Adipose tissue (tissue), 3 donors: ENCODE results near the gene SLC27A1. TPM values are rescaled to one million over a fixed set of nuclear protein-coding genes. Genes with fewer than 3 reads are reported as not detected.

Experiments used
- H3K27ac ChIP-seq: one replicate; pipeline ENCODE4 v1.5.1; 2013; ENCODE audit warnings: low read depth, low read length
- WGBS, 3 donors: extraction: QIAGEN DNeasy Blood & Tissue Kit; methylation state at CpG; one replicate each; pipeline ENCODE4 v1.1.7; 2013; 5-methylcytosine and 5-hydroxymethylcytosine counted together
- polyA plus RNA-seq, 3 donors: library from polyadenylated mRNA; stranded (reverse); fragments of 200-250 nt; gene quantifications; one replicate each; pipeline ENCODE4 v1.2.3, GENCODE V29; 2013
- donor health status: healthy with polysubstance abuse.
- donor health status: Bipolar disorder and iron deficiency.
- donor health status: healthy.

The SLC27A1 gene
- polyA plus RNA-seq, 3 donors, result 12.3 to 30.6 (median 23.7) TPM

DNA sequence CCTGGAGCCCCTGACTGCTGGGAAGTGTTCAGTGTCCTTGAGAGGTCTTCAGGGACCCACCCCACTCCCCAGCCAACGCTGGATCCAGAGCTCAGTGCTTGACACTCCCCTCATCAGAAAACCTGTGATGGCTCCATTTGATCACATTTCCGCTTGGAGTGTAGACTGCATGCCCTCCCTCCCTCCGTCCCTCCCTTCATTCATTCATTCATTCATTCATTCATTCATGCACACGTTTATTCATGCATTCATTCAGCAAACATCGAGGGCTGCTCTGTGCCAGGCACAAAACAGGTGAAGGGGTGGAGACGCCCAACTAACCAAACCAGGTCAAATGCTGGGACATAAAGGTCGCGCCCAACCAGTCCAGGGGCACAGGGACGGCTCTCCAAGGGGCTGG, 54.8 kb downstream of the SLC27A1 start:
- 76 to 85% (median 84%) methylated on average over 9 of the region's 9 CpGs for WGBS, 3 donors
- no peak overlapping the region for H3K27ac ChIP-seq

DNA sequence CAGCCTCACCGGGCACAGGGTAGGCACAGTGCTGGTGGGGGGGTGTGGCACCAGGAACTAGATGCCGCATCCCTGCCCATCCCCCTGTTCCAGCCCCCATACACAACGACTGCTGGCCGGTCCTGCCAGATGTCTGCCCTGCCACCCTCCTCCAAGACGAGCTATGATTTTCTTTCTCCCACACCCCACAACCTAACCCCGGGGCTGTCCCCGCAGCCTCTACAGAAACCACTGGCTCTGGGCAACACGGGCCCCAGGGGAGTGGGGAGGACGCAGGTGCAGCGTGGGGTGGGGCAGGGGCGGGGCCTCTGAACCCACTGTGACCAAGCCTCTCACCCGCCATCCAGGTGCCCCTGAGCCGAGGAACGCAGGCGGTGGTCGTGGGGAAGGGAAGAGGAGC, 56.6 kb downstream of the SLC27A1 start:
- 46 to 71% (median 66%) methylated on average over 13 to 16 of the region's 16 CpGs for WGBS, 3 donors
- H3K27ac ChIP-seq, result no peak overlapping the region

DNA sequence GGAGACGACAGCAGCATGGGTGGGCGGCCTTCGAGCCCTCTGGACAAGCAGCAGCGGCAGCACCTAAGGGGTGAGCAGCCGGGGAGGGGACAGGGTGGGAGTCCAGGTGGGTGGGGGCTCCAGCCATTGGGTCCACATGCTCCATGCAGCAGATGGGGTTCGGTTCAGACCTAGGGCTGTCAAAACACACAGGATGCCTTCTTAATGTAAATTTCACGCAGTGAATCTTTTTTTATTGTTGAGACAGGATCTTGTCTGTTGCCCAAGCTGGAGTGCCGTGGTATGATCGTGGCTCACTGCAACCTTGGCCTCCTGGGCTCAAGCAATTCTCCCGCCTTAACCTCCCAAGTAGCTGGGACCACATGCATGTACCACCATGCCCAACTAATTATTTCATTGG, 57.0 kb downstream of the SLC27A1 start:
- WGBS, 3 donors, result 68 to 71% (median 70%) methylated on average over 10 of the region's 10 CpGs

DNA sequence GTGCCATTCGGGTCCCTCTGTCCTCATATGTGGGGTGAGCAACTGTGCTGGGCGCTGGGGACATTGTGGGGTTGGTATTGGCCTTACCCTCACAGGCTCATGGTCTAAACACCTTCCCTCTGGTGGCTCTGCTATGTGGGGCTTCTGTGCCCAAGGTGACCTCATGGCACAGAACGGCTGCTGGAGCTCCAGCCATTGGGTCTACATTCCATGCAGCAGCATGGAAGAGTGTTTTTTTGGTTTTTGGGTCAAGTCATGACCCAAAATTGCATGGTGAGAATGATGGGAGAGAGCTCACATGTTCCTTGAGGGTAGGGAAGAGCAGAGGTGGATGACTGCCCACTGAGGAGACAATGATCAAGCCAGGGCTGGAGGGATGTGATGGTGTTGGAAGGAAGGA, 58.3 kb downstream of the SLC27A1 start:
- H3K27ac ChIP-seq, result no peak overlapping the region
- WGBS, 3 donors, result 86 to 97% (median 96%) methylated on average over 3 of the region's 3 CpGs

More for the DNA sequence above, 57.0 kb downstream of the SLC27A1 start:
- no peak overlapping the region for H3K27ac ChIP-seq

DNA sequence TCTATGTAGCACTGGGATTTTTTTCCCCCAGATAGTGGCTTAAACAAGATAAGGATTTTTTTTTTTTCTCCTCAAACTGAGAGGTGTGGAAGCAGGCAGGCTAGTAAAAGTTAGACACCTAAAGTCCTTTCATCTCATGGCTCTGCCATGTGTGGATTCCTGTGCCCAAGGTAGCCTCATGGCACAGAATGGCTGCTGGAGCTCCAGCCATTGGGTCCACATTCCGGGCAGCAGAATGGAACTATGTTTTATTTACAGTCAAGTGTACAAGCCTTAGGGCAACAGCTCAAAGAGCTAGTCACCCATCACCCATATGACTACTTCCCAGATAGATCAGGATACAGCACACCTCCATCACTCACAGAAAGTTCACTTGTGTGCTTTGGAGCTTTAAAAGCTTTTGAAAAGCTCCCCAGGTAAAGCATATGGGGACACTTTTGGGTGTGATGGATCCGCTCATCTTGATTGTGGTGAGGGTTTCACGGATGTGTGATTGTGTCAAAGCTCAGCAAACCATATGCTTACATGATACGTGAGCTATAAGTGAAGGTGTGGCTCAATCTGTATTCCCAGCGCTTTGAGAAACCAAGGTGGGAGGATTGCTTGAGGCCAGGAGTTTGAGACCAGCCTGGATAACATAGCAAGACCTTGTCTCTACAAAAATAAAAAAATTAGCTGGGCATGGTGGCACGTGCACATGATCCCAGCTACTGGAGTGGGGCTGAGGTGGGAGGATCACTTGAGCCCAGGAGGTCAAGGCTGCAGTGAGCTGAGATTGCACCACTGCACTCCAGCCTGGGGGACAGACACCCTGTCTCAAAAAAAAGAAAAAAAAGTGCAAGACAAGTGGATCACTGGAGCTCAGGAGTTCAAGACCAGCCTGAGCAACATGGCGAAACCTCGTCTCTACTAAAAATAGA, 59.2 kb downstream of the SLC27A1 start:
- no peak overlapping the region for H3K27ac ChIP-seq
- WGBS, 3 donors, result 73 to 78% (median 77%) methylated on average over 8 of the region's 8 CpGs

DNA sequence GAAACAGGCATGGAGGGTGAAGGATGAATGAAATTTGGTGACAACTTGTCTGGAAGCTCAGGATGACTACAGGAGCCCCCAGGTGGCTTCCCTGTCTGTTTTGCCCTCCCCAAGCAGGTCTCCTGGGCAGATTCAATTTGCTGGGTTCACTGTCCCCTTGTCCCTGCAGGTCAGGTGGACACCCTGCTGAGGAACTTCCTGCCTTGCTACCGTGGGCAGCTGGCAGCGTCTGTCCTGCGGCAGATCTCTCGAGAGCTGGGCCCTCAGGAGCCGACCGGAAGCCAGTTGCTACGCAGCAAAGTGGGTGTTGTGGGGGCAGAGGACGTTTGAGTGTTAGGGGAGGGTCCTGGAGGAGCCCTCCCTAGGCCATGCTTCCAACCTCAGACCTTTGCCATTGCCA, 60.3 kb downstream of the SLC27A1 start:
- 12 to 32% (median 26%) methylated on average over 8 of the region's 8 CpGs for WGBS, 3 donors
- H3K27ac ChIP-seq, result no peak overlapping the region

DNA sequence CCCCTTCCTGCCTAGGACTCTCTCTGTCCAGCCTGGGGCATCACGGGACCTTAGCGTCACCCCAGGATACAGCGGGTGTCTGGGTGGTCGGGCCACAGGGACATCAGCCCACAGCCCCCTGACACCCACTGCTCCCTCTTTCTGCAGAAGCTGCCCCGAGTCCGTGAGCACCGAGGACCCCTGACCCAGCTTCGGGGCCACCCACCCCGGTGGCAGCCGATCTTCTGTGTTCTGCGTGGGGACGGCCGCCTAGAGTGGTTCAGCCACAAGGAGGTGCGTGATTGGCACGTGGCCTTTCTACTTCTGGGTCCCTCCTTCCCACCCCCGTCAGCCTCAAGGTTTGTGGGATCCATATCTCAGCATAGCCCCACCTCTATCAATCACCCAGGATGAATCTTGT, 61.8 kb downstream of the SLC27A1 start:
- 72 to 88% (median 81%) methylated on average over 16 of the region's 16 CpGs for WGBS, 3 donors
- H3K27ac ChIP-seq, result no peak overlapping the region

DNA sequence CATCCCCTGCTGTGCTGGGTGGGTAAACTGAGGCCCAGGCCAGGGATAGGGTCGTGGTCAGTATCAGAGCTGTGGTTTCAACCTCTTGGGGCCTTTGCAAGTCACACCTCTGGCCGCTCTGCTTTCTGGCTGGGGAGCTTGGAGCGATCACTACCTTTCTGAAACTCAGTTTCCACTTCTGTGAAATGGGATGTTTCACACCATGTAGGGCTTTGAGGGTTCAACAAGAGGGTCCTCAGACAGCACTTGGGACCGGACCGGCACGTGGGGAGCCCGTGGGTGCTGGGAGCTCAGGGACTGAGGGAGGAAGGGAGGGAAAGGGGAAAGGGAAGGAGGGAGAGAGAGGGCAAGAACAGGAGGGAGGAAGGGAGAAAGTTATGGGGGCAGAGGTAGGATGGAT, 62.2 kb downstream of the SLC27A1 start:
- H3K27ac ChIP-seq, result no peak overlapping the region
- WGBS, 3 donors, result 68 to 73% (median 68%) methylated on average over 7 of the region's 7 CpGs

DNA sequence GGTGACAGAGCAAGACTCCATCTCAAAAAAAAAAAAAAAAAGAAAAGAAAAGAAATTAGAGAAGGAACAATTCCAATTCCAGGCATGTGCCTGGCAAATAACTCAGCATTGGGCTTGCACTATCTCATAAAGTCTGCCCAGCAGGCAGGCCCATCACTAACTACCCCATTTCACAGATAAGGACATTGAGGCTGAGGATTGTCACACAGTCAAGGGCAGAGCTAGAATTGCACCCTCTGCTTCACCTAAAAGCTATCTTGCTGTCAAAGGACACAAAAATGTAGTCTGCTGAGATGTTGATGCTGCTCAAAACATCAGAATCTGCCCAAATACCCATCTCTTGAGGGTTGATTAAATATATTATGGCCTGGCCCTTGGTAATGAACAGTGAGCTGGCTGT, 64.4 kb downstream of the SLC27A1 start:
- H3K27ac ChIP-seq, result no peak overlapping the region

DNA sequence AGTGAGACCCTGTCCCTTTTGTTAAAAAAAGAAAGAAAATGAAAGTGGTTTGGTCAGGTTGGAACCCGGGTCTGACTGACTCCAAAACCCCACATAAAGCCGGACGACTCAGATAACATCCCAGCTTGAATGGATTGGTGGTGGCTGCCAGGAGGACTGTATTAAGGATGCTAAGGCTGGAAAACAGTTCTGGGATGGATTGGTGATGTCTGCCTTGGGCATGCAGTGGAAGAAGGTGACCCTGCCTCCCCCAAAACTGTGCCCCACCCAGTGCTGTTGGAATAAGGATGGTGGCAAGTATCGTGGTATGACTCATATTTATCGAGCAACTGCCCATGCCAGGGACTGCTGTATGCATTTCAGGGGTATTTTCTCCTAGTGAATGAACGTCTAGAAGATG, 66.6 kb downstream of the SLC27A1 start:
- WGBS, 3 donors, result 79 to 84% (median 82%) methylated on average over 6 of the region's 6 CpGs
- H3K27ac ChIP-seq, result no peak overlapping the region

DNA sequence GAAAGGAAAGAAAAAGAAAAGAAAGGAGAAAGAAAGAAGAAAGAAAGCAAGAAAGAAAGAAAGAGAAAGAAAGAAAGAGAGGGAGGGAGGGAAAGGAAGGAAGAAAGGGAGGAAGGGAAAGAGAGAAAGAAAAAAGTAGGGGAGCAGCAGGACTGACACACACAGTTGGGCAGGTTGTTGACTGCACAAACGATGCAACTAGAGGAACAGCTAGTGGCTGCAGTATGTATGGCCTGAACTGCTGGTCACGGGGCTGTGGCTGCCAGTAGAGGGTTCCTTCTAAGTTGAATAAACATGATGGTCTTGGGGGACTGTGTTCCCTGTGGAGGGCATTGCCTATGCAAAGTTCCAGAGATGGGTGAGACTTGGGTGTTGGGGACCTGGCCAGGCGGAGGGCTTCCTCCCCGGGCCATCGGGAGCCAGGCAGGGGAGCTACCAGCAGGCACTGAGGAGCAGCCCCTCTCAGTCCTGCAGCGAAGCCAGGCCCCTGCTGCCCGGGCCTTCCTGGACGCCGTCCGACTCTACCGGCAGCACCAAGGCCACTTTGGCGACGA, 68.4 kb downstream of the SLC27A1 start:
- 6 to 7% (median 6%) methylated on average over 13 of the region's 13 CpGs for WGBS, 3 donors
- H3K27ac ChIP-seq, result no peak overlapping the region

DNA sequence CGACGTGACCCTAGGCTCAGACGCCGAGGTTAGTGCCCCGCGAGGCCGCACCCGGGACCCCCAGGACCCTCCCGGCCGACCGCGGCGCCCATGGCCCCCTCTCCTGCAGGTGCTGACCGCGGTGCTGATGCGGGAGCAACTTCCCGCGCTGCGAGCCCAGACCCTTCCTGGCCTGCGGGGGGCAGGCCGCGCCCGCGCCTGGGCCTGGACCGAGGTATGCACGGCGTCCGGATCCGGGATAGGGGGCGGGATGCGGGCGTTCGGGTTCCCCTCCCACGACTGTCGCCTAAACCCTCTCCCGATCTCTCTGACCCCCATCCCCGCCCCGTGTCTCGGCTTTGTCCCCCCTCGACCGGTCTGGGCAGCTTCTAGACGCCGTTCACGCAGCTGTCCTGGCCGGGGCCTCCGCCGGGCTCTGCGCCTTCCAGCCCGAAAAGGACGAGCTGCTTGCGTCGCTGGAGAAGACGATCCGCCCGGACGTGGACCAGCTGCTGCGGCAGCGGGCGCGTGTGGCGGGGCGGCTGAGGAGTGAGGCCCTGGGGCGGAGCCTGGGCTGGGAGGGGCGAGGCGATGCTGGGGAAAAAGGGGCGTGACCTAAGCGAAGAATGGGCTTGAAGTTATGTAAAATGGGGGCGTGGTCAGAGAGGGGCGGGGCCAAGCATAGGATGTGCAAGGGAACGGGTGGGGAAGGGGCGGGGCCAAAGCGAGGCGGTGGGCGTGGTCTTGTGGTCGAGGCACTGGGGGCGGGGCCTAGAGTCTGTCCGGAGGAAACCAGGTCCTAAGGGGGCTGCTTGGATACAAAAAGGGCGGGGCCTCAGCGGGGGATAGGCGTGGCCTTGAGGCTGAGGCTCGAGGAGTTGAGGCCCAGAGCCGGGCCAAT, 69.2 kb downstream of the SLC27A1 start:
- H3K27ac ChIP-seq, result no peak overlapping the region
- 1% methylated on average over 80 to 82 of the region's 82 CpGs for WGBS, 3 donors

DNA sequence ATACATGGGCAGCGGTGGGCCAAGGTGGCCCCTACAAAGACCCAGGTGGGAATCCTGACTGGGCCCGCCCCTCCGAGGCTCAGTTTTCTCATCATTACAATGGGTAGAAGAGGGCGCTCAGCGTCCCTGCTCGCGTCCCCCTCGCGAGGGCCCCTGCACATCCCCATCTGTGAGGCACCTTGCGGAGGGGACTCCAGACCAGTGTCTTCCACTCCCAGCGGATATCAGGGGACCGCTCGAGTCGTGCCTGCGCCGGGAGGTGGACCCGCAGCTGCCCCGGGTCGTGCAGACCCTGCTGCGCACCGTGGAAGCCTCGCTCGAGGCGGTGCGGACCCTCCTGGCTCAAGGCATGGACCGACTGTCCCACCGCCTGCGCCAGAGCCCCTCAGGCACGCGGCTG, 69.8 kb downstream of the SLC27A1 start:
- H3K27ac ChIP-seq, result no peak overlapping the region

DNA sequence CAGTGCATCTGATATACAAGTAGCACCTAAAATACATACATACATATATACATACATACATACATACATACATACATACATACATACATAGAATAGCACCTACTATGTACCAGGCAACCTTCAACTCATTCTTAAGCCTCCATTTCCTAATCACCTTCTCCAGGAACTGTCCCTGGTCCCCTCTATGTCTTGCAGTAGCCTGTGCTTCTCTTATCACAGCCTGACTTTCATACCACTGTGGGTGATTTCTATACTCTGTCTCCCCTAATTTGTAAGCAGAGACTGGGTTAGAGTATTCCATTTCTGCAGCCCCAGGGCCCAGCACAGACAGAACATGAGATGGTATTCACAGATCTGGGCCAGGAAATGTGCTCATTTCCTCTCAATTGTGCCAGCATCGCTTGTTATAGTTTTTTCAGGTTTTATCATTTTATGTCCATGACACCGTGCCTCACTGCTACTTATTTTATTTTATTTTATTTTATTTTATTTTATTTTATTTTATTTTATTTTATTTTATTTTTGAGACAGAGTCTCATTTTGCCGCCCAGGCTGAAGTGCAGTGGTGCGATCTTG, 70.9 kb downstream of the SLC27A1 start:
- 74 to 89% (median 75%) methylated on average over 4 of the region's 4 CpGs for WGBS, 3 donors
- no peak overlapping the region for H3K27ac ChIP-seq

More for the DNA sequence above, 69.8 kb downstream of the SLC27A1 start:
- WGBS, 3 donors, result 68 to 85% (median 79%) methylated on average over 28 to 30 of the region's 30 CpGs

DNA sequence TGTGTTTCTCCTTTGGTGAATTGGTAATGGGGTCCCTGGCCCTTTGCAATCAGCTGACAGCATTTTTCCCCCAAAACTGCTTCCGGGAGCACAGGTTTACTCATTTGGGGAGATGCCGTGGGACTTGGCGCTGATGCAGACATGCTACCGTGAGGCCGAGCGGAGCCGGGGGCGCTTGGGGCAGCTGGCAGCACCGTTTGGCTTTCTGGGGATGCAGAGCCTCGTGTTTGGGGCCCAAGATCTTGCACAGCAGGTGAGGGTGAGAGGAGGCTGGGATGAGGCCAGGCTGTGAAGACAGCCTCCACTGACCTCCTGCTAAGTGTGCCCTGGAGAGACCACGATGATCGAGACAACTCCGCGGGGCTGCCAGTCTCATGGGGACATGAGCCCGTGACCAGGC, 71.7 kb downstream of the SLC27A1 start:
- H3K27ac ChIP-seq, result no peak overlapping the region
- WGBS, 3 donors, result 74 to 81% (median 77%) methylated on average over 15 of the region's 15 CpGs

DNA sequence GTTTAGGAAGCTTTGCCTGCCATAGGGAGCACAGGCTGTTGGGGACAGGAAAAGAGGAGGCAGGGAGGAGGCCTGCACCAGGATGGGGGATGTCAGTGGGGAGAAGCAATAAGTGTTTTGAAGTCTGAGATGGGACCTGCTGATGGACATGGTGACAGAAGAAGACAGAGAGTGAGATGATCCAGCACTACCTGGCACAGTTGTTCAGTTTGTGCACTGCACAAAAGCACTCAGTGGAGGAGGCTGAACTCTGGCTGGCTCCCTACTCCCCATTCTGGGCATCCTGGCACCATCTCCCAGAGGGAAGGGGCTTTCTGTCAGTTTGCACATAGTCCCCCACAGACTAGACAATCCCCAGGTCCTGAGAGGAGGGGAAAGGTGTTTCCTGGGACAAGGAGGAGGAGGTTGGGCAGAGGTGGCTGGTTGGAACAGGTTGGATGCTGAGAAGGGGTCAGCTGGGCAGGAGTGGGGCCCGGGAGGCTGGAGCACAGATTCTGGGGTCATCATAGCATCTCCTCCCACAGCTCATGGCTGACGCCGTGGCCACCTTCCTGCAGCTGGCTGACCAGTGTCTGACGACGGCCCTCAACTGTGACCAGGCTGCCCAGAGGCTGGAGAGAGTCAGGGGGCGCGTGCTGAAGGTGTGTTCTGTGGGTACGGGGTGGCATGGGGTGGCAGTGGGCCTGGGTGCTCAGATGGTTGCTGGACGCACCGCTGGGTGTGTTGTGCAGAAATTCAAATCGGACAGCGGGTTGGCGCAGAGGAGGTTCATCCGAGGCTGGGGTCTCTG, 72.7 kb downstream of the SLC27A1 start:
- H3K27ac ChIP-seq, result no peak overlapping the region
- 77 to 90% (median 89%) methylated on average over 14 of the region's 14 CpGs for WGBS, 3 donors

DNA sequence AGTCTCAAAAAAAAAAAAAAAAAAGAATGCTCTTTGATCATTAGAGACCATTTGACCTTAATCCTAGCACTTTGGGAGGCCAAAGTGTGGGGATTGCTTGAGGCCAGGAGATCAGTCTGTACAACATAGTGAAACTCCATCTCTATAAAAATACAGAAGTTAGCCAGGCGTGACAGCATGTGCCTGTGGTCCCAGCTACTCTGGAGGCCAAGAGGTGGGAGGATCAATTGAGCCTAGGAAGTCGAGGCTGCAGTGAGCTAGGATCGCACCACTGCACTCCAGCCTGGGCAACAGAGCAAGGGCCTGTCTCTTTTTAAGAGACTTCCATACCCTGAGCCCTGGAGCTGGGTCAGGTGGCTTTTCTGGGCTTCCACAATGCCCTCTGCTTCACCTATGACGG, 73.7 kb downstream of the SLC27A1 start:
- no peak overlapping the region for H3K27ac ChIP-seq
- WGBS, 3 donors, result 69 to 82% (median 70%) methylated on average over 4 of the region's 4 CpGs

DNA sequence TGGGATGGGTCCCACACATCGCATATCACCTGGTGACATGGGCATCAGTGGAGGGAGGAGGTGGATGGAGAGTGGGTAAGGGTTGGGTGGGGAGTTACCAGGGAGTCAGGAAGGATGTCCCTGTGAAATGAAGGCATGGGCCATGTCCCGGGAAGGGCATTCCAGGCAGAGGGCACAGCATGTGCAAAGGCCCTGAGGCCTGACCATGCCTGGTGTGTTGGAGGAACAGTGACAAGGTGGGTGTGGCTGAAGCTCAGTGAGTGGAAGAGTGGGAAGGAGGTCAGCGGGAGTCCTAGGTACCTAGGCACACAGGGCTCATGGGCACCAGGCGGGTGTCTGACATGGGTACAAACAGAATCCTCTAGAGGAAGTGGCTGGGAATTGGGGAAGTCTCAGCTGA, 74.1 kb downstream of the SLC27A1 start:
- H3K27ac ChIP-seq, result no peak overlapping the region
- WGBS, 3 donors, result 80 to 95% (median 94%) methylated on average over 4 of the region's 4 CpGs
